DMS 273 treated with DMSO at 0.1 percent for 48 hours (cell line): Measurements from ENCODE around the gene ELMOD2.

Experiments
- DNase-seq: peaks from one replicate; lab custom pipeline; 2025; lab: John Stamatoyannopoulos, UW

ELMOD2 gene

GRCh38 chr4:140581078-140581477, 57.1 kb downstream of the ELMOD2 start:
- DNase-seq: no peak

GRCh38 chr4:140584439-140584838, 60.5 kb downstream of the ELMOD2 start:
- no peak for DNase-seq

DNA sequence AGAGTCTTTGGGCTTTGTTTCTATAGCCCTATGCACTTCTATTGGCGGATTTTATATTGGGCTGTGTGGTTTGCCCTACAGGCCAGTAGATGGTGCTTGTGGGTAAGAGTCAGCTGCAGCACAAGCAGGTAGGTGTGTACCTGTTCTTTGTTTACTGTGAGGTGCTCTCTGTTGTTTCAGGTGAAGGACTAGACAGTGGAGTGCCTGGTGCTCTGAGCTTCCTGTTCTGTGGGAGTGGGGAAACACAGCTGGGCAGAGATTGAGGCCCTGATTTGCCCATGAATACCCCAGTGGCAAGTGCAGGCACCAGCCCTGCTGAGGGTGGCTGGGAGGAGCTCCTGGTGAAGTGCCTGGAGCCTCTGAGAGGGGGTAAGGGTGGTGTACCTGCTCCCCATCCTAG, 71.1 kb downstream of the ELMOD2 start:
- no peak for DNase-seq

DNA sequence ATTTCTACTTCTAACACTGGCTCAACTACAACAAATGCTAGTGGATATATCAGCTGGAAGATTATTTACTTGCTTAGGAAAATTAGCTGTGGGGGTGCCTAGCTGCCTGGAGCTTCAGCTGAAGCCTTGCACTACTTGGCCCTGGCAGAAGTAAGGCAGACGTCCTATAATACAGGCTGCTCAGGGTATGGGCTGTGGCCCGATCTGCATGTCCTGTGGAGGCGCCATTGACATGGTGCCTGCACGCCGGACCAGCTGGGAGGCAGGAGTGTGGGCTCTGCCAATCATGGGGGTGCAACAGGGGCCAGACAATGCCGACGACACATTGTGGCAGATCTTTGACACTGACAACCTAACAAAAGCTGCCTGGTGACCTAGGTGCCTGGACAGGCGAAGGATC, 76.4 kb downstream of the ELMOD2 start:
- DNase-seq: no peak

- DNase-seq: no peak
These were observed 78.7 kb downstream of the ELMOD2 start for GRCh38 chr4:140602714-140603113.

DNA sequence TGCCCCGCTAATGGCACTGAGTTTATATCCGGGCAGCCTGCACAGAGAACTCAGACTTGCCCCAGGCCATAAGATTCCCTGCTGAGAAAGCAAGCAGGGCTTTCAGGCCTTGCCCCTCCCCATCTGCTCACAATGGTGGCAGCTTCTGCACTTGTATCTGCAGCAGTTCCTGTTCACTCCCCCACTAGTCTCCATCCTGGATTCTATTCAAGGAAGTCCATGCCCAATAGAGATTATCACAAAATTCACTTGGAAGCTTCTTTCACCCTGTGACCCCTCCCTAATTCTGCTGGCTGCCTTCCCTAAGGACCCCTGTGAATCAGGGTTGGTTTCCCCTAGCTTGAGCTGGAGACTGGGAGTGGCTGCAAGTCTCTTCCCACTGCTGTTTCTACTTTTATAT, 79.3 kb downstream of the ELMOD2 start:
- DNase-seq: no peak
